Activated CD8-positive, alpha-beta memory T cell treated with anti-CD3 and anti-CD28 coated beads for 36 hours (primary cell): Measurements from ENCODE around the gene OR2M5. TPM values are rescaled to one million over a fixed set of nuclear protein-coding genes. Genes with fewer than 3 reads are reported as not detected.

Source experiments
- total RNA-seq, 2 experiments: library from RNA; stranded (reverse); gene quantifications; one replicate each; pipeline ENCODE4 v1.2.3, GENCODE V29; 2021

Gene OR2M5
- total RNA-seq, 2 experiments from 2014 or later = not detected

Other genes starting within 250 kb of the OR2M5 start
- not detected for gene OR2W3, start 249.6 kb upstream of the OR2M5 start, total RNA-seq
- not detected for gene OR2T8, start 224.9 kb upstream of the OR2M5 start, total RNA-seq
- not detected for gene OR2AJ1, start 220.3 kb upstream of the OR2M5 start, total RNA-seq
- not detected for gene OR2L8, start 196.3 kb upstream of the OR2M5 start, total RNA-seq
- not detected for gene OR2AK2, start 179.9 kb upstream of the OR2M5 start, total RNA-seq
- gene OR2L5, start 131.5 kb upstream of the OR2M5 start, total RNA-seq = not detected
- under 1 TPM in 1 of 2 experiments, not detected in 1; 0.06 TPM for gene OR2L2, start 115.1 kb upstream of the OR2M5 start, total RNA-seq
- gene OR2L3, start 98.3 kb upstream of the OR2M5 start, total RNA-seq = not detected
- not detected for gene OR2L13, start 50.0 kb upstream of the OR2M5 start, total RNA-seq
- gene OR2M2, start 29.7 kb downstream of the OR2M5 start, total RNA-seq = not detected
- gene OR2M3, start 52.1 kb downstream of the OR2M5 start, total RNA-seq = not detected
- not detected for gene OR2M4, start 86.3 kb downstream of the OR2M5 start, total RNA-seq
- not detected for gene OR2T33, start 132.8 kb downstream of the OR2M5 start, total RNA-seq
- gene OR2T12, start 158.3 kb downstream of the OR2M5 start, total RNA-seq = not detected
- gene OR2M7, start 179.4 kb downstream of the OR2M5 start, total RNA-seq = not detected
- not detected for gene OR14C36, start 203.6 kb downstream of the OR2M5 start, total RNA-seq
- not detected for gene OR2T4, start 216.5 kb downstream of the OR2M5 start, total RNA-seq
- gene OR2T6, start 230.6 kb downstream of the OR2M5 start, total RNA-seq = not detected